ENCODE results near the gene USP34.

USP34 gene

DNA sequence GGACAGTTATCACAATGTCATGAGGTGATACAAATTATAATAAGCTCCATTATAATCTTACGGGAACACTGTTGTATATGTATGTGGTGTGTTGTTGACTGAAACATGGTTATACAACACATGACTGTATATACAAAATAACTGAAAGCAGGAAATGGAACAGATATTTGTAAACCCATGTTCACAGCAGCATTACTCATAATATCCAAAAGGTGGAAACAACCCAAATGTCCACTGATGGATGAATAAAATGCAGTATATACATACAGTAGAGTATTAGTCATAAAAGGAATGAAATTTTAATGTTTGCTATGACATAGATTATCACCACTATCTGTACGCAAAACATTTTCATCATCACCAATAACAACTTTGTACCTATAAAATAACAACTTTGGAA lies 107.3 kb downstream of the USP34 start:
- TF ChIP-seq, protein P1, sequence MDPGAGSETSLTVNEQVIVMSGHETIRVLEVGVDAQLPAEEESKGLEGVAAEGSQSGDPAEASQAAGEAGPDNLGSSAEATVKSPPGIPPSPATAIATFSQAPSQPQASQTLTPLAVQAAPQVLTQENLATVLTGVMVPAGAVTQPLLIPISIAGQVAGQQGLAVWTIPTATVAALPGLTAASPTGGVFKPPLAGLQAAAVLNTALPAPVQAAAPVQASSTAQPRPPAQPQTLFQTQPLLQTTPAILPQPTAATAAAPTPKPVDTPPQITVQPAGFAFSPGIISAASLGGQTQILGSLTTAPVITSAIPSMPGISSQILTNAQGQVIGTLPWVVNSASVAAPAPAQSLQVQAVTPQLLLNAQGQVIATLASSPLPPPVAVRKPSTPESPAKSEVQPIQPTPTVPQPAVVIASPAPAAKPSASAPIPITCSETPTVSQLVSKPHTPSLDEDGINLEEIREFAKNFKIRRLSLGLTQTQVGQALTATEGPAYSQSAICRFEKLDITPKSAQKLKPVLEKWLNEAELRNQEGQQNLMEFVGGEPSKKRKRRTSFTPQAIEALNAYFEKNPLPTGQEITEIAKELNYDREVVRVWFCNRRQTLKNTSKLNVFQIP (CRISPR knock-in tag; IDR thresholded peaks at IDR 0.05; ENCODE audit: borderline replicate concordance, low read depth), result no peak
- no peak for TF ChIP-seq ZFP30 (CRISPR knock-in tag; IDR thresholded peaks at IDR 0.05)
- no peak for TF ChIP-seq OSR1 (CRISPR knock-in tag; IDR thresholded peaks at IDR 0.05)
- TF ChIP-seq ISL1 (CRISPR knock-in tag; IDR thresholded peaks at IDR 0.05), result no peak
- no peak for ATAC-seq

DNA sequence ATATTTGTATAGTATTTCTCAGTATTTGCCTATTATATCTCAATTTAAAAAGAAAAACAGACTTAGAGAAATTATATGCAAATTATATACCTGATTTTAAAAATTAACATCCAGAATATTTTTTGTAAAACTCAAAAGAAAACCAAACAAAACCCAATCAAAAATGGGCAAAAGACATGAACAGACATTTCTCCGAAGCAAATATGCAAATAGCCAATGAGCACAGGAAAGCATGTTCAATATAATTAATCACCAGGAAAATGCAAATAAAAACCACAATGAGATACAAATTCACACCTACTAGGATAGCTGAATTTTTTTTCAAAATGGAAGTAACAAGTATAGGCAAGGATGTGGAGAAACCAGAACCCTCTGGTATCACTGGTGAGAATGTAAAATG lies 108.0 kb downstream of the USP34 start:
- TF ChIP-seq, protein P2, sequence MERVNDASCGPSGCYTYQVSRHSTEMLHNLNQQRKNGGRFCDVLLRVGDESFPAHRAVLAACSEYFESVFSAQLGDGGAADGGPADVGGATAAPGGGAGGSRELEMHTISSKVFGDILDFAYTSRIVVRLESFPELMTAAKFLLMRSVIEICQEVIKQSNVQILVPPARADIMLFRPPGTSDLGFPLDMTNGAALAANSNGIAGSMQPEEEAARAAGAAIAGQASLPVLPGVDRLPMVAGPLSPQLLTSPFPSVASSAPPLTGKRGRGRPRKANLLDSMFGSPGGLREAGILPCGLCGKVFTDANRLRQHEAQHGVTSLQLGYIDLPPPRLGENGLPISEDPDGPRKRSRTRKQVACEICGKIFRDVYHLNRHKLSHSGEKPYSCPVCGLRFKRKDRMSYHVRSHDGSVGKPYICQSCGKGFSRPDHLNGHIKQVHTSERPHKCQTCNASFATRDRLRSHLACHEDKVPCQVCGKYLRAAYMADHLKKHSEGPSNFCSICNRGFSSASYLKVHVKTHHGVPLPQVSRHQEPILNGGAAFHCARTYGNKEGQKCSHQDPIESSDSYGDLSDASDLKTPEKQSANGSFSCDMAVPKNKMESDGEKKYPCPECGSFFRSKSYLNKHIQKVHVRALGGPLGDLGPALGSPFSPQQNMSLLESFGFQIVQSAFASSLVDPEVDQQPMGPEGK (CRISPR knock-in tag; IDR thresholded peaks at IDR 0.05; ENCODE audit: borderline replicate concordance), result no peak
- no peak for TF ChIP-seq GLIS3 (CRISPR knock-in tag; IDR thresholded peaks at IDR 0.05)
- no peak for TF ChIP-seq SNAI2 (CRISPR knock-in tag; IDR thresholded peaks at IDR 0.05)
- TF ChIP-seq ZNF8 (CRISPR knock-in tag; IDR thresholded peaks at IDR 0.05), result no peak
- TF ChIP-seq CSDC2 (CRISPR knock-in tag; IDR thresholded peaks at IDR 0.05), result no peak
- no peak for TF ChIP-seq ESRRG (CRISPR knock-in tag; IDR thresholded peaks at IDR 0.05)
- no peak for ATAC-seq

DNA sequence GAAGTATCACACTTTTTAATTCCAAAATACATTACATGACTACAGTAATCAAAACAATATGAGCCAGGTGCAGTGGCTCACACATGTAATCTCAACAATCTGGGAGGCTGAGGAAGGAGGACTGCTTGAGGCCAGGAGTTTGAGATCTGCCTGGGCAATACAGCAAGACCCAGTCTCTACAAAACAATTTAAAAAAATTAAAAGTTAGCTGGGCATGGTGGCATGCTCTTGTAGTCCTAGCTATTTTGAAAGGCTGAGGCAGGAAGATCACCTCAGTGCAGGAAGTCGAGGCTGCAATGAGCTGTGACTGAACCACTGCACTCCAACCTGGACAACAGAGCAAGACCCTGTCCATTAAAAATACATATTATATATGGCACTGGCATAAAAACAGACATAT lies 109.8 kb downstream of the USP34 start:
- TF ChIP-seq, protein P3, sequence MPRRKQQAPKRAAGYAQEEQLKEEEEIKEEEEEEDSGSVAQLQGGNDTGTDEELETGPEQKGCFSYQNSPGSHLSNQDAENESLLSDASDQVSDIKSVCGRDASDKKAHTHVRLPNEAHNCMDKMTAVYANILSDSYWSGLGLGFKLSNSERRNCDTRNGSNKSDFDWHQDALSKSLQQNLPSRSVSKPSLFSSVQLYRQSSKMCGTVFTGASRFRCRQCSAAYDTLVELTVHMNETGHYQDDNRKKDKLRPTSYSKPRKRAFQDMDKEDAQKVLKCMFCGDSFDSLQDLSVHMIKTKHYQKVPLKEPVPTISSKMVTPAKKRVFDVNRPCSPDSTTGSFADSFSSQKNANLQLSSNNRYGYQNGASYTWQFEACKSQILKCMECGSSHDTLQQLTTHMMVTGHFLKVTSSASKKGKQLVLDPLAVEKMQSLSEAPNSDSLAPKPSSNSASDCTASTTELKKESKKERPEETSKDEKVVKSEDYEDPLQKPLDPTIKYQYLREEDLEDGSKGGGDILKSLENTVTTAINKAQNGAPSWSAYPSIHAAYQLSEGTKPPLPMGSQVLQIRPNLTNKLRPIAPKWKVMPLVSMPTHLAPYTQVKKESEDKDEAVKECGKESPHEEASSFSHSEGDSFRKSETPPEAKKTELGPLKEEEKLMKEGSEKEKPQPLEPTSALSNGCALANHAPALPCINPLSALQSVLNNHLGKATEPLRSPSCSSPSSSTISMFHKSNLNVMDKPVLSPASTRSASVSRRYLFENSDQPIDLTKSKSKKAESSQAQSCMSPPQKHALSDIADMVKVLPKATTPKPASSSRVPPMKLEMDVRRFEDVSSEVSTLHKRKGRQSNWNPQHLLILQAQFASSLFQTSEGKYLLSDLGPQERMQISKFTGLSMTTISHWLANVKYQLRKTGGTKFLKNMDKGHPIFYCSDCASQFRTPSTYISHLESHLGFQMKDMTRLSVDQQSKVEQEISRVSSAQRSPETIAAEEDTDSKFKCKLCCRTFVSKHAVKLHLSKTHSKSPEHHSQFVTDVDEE (CRISPR knock-in tag; IDR thresholded peaks at IDR 0.05), result no peak
- TF ChIP-seq, protein P4, sequence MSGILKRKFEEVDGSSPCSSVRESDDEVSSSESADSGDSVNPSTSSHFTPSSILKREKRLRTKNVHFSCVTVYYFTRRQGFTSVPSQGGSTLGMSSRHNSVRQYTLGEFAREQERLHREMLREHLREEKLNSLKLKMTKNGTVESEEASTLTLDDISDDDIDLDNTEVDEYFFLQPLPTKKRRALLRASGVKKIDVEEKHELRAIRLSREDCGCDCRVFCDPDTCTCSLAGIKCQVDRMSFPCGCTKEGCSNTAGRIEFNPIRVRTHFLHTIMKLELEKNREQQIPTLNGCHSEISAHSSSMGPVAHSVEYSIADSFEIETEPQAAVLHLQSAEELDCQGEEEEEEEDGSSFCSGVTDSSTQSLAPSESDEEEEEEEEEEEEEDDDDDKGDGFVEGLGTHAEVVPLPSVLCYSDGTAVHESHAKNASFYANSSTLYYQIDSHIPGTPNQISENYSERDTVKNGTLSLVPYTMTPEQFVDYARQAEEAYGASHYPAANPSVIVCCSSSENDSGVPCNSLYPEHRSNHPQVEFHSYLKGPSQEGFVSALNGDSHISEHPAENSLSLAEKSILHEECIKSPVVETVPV (CRISPR knock-in tag; IDR thresholded peaks at IDR 0.05), result no peak
- TF ChIP-seq BACH2 (CRISPR knock-in tag; IDR thresholded peaks at IDR 0.05; ENCODE audit: borderline replicate concordance) (no peak), ZNF8 (CRISPR knock-in tag; IDR thresholded peaks at IDR 0.05) (no peak), ZNF565 (CRISPR knock-in tag; conservative IDR thresholded peaks at IDR 0.05; ENCODE audit: low read depth) (no peak), TCF4 (CRISPR knock-in tag; IDR thresholded peaks at IDR 0.05; ENCODE audit: borderline replicate concordance) (no peak), ISL1 (CRISPR knock-in tag; IDR thresholded peaks at IDR 0.05) (no peak), ESRRG (CRISPR knock-in tag; IDR thresholded peaks at IDR 0.05) (no peak), ZC3H10 (CRISPR knock-in tag; IDR thresholded peaks at IDR 0.05) (no peak), ZNF70 (CRISPR knock-in tag; IDR thresholded peaks at IDR 0.05) (no peak), ARNTL (CRISPR knock-in tag; IDR thresholded peaks at IDR 0.05; ENCODE audit: borderline replicate concordance, low read depth) (no peak), PPARA (CRISPR knock-in tag; IDR thresholded peaks at IDR 0.05; ENCODE audit: borderline replicate concordance) (no peak), RARB (CRISPR knock-in tag; IDR thresholded peaks at IDR 0.05) (no peak), GLIS3 (CRISPR knock-in tag; IDR thresholded peaks at IDR 0.05) (no peak), ZFP3 (CRISPR knock-in tag; IDR thresholded peaks at IDR 0.05) (no peak)
- TF ChIP-seq, protein P5, sequence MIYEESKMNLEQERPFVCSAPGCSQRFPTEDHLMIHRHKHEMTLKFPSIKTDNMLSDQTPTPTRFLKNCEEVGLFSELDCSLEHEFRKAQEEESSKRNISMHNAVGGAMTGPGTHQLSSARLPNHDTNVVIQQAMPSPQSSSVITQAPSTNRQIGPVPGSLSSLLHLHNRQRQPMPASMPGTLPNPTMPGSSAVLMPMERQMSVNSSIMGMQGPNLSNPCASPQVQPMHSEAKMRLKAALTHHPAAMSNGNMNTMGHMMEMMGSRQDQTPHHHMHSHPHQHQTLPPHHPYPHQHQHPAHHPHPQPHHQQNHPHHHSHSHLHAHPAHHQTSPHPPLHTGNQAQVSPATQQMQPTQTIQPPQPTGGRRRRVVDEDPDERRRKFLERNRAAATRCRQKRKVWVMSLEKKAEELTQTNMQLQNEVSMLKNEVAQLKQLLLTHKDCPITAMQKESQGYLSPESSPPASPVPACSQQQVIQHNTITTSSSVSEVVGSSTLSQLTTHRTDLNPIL (CRISPR knock-in tag; IDR thresholded peaks at IDR 0.05; ENCODE audit: low read depth), result no peak
- TF ChIP-seq, protein P1 (CRISPR knock-in tag; IDR thresholded peaks at IDR 0.05; ENCODE audit: borderline replicate concordance, low read depth), result no peak
- no peak for ATAC-seq
